Mucosa of rectum (tissue), 2 donors: ENCODE results near the gene DNAJC21.
"Not testable (repeated sequence)": the region's sequence is repeated elsewhere in the genome, so short reads cannot be mapped to it uniquely, and the experiment has no call there.

Experiments used
- H3K27ac ChIP-seq, 2 donors: one replicate each; pipeline ENCODE4 v1.7.0; 2013; ENCODE audit warnings: inconsistent platforms in 2 of 2, low read depth in 2 of 2, low read length in 2 of 2
- H3K27me3 ChIP-seq, 2 donors: one replicate each; pipeline ENCODE4 v1.7.0; 2013; ENCODE audit warnings: low read length in 2 of 2; ENCODE audit not compliant: control insufficient read depth in 2 of 2, insufficient read depth in 2 of 2
- H3K36me3 ChIP-seq, 2 donors: one replicate each; pipeline ENCODE4 v1.7.0; 2013; ENCODE audit warnings: low read length in 2 of 2; ENCODE audit not compliant: control insufficient read depth in 2 of 2, insufficient read depth in 2 of 2
- H3K4me1 ChIP-seq, 2 donors: one replicate each; pipeline ENCODE4 v1.7.0; 2013; ENCODE audit warnings: low read length in 2 of 2, mild to moderate bottlenecking in 1 of 2; ENCODE audit not compliant: control insufficient read depth in 2 of 2, insufficient read depth in 2 of 2
- H3K4me3 ChIP-seq, 2 donors: one replicate each; pipeline ENCODE4 v1.7.0; 2013; ENCODE audit warnings: low read length in 2 of 2
- H3K9ac ChIP-seq, 2 donors: one replicate each; pipeline ENCODE4 v1.7.0; 2013; ENCODE audit warnings: low read length in 2 of 2, low read depth in 1 of 2, mild to moderate bottlenecking in 1 of 2
- H3K9me3 ChIP-seq, 2 donors: one replicate each; pipeline ENCODE4 v1.7.0; 2013; ENCODE audit warnings: low read length in 2 of 2; ENCODE audit not compliant: control insufficient read depth in 2 of 2
- donor health status: healthy.
- donor health status: Normal muscosa, but diverticular disease.

DNAJC21 gene

GRCh38 chr5:34970552-34970951 is 41.2 kb downstream of the DNAJC21 start:
- Histone ChIP-seq H3K9me3 (no peaks in the 10 kb centered on the region), H3K4me3 (no peak overlapping the region), H3K27ac (no peak overlapping the region)

DNA sequence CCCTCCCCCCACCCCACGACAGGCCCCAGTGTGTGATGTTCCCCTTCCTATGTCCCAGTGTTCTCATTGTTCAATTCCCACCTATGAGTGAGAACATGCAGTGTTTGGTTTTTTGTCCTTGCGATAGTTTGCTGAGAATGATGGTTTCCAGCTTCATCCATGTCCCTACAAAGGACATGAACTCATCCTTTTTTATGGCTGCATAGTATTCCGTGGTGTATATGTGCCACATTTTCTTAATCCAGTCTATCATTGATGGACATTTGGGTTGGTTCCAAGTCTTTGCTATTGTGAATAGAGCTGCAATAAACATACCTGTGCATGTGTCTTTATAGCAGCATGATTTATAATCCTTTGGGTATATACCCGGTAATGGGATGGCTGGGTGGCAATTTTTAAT is 42.3 kb downstream of the DNAJC21 start:
- H3K36me3 ChIP-seq, H3K4me3 ChIP-seq, H3K27me3 ChIP-seq, H3K27ac ChIP-seq, H3K9me3 ChIP-seq, H3K4me1 ChIP-seq, H3K9ac ChIP-seq: not testable (repeated sequence)

More at GRCh38 chr5:34970552-34970951, 41.2 kb downstream of the DNAJC21 start:
- Histone ChIP-seq H3K27me3 (no peaks in the 10 kb centered on the region), H3K9ac (no peak overlapping the region), H3K4me1 (no peaks in the 10 kb centered on the region), H3K36me3 (no peaks in the 10 kb centered on the region)

DNA sequence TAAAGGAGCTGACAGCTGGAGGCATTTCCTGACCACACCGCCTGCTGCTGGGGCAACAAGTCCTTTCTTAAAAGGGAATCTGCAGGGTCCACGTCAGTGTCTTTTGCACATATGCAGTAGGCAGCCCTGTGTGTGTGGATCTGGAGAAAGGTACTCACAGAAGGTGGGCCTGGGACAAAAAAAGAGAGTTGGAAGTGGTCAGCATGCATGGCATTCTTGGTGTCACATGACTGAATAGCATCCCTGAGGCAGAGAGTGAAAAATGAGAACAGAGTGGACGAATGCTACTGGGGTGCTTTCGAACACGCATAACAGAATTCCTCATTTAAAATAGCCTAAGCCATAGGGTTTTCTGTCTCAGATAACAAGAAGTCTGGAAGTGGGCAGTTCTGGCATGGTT is 47.0 kb downstream of the DNAJC21 start:
- Histone ChIP-seq H3K27me3 (no peaks in the 10 kb centered on the region), H3K4me1 (no peaks in the 10 kb centered on the region)

GRCh38 chr5:34977934-34978613 is 48.7 kb downstream of the DNAJC21 start:
- Histone ChIP-seq H3K36me3 (no peaks in the 10 kb centered on the region), H3K9ac (no peak overlapping the region), H3K4me1 (no peaks in the 10 kb centered on the region), H3K27me3 (no peaks in the 10 kb centered on the region), H3K4me3 (no peak overlapping the region), H3K9me3 (no peaks in the 10 kb centered on the region), H3K27ac (no peak overlapping the region)

More for the DNA sequence above, 47.0 kb downstream of the DNAJC21 start:
- Histone ChIP-seq H3K9ac (no peak overlapping the region), H3K4me3 (no peak overlapping the region), H3K27ac (no peak overlapping the region), H3K36me3 (no peaks in the 10 kb centered on the region), H3K9me3 (no peaks in the 10 kb centered on the region)

DNA sequence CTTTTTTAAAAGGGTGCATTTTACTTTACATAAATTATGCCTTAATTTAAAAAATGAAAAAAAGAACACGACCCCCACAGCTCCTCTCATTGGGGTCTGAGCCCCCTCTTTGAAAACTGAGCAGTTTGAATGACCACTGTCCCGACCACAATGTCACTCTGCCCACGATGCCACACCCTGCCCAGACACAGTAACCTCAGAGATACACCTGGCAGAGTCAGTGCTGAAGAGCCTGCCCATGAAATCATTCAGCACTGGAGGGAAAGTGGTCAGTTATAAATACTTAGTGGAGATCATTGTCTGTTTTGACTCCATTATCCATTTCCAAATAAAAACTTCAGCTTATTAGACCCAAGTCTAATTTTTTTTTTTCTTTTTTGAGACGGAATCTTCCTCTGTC is 49.3 kb downstream of the DNAJC21 start:
- Histone ChIP-seq H3K36me3 (no peaks in the 10 kb centered on the region), H3K27ac (no peak overlapping the region), H3K4me3 (no peak overlapping the region), H3K27me3 (no peaks in the 10 kb centered on the region), H3K9me3 (no peaks in the 10 kb centered on the region), H3K4me1 (no peaks in the 10 kb centered on the region), H3K9ac (no peak overlapping the region)

- Histone ChIP-seq H3K4me3 (no peak overlapping the region), H3K36me3 (no peaks in the 10 kb centered on the region), H3K27ac (no peak overlapping the region), H3K27me3 (no peaks in the 10 kb centered on the region), H3K4me1 (no peaks in the 10 kb centered on the region), H3K9ac (no peak overlapping the region), H3K9me3 (peaks cover 0 to 2% of the 10 kb centered on the region in 2 donors)
Measured at GRCh38 chr5:34982823-34983222, 53.5 kb downstream of the DNAJC21 start.

DNA sequence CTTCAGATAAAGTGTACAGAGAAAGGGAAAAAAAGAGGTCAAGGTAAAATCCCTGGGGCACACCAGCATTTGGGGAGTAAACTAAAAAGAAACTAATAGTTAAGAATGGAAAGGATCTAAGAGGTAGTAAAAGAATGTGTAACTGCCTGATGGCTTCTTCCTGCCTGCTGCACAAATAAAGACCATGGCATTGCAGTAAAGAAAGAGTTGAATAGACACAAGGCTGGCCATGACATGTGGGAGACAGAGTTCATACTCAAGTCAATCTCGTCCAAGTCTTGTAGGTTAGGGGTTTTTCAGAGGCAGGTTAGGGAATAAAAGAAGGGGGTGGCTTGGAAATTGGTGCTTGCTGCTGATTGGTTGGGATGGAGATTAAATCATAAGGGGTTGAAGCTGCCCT is 57.6 kb downstream of the DNAJC21 start:
- Histone ChIP-seq H3K4me1 (no peaks in the 10 kb centered on the region), H3K27ac (no peak overlapping the region), H3K27me3 (no peaks in the 10 kb centered on the region), H3K9me3 (peaks cover 0 to 2% of the 10 kb centered on the region in 2 donors), H3K4me3 (no peak overlapping the region), H3K9ac (no peak overlapping the region), H3K36me3 (no peaks in the 10 kb centered on the region)

DNA sequence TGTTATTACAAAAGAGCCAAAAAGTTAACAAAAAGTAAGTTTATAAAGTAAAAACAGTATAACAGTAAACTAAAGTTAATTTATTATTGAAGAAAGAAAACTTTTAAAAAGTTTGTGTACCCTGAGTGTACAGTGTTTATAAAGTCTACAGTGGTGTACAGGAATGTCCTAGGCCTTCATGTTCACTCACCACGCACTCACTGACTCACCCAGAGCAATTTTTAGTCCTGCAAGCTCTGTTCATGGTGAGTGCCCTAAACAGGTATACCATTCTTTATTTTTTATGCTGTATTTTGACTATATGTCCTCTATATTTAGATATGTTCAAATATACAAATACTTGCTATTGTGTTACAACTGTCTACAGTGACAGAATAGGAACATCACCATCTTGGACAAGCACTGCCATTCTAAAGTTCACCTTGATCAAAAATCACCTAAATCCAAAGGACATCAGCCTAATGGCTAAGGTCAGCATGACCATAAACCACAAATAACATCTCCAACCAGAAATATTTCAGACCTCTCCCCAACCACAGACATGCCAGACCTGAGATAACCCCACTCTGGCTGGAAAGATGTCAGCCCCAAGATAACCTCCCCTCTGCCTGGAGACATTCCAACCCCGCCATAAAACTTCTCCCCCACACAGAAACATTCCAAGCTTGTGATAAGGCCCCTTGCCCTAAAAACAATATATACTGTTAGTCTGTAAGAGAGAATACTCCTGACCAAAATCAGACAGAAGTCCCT is 62.3 kb downstream of the DNAJC21 start:
- no peak overlapping the region for H3K4me3 ChIP-seq
- no peak overlapping the region for H3K27ac ChIP-seq
- H3K36me3 ChIP-seq: no peaks in the 10 kb centered on the region
- H3K9ac ChIP-seq: no peak overlapping the region
- no peaks in the 10 kb centered on the region for H3K4me1 ChIP-seq
- no peaks in the 10 kb centered on the region for H3K27me3 ChIP-seq
- H3K9me3 ChIP-seq: peaks cover 0 to 2% of the 10 kb centered on the region in 2 donors

GRCh38 chr5:34993951-34994350 is 64.6 kb downstream of the DNAJC21 start:
- H3K27ac ChIP-seq: no peak overlapping the region
- H3K4me1 ChIP-seq: no peaks in the 10 kb centered on the region
- no peak overlapping the region for H3K4me3 ChIP-seq
- H3K9me3 ChIP-seq: no peaks in the 10 kb centered on the region
- no peaks in the 10 kb centered on the region for H3K27me3 ChIP-seq
- H3K36me3 ChIP-seq: no peaks in the 10 kb centered on the region
- no peak overlapping the region for H3K9ac ChIP-seq

DNA sequence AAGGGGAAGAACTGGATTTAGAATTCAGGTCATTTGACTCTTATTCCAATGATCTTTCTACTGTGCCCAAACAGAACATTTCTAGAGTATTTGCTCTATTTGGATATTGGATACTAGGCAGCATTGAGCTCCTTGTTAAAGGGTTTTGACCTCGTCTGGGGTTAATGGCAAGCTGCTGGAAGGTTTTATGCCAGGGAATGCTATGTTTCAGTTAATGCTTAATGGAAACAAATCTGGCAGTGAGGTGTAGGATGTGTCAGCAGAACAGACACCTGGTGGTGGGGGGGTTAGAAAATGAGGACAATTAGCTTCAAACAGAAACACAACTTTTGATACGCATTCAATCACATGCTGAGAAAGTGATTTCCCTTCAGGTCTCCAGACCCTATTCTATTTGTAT is 66.9 kb downstream of the DNAJC21 start:
- Histone ChIP-seq H3K27me3 (no peaks in the 10 kb centered on the region), H3K36me3 (no peaks in the 10 kb centered on the region), H3K4me1 (no peaks in the 10 kb centered on the region), H3K9ac (no peak overlapping the region), H3K4me3 (no peak overlapping the region), H3K9me3 (no peaks in the 10 kb centered on the region), H3K27ac (no peak overlapping the region)
